ENCODE data around the gene CFAP52.

- peak in 1 of 6 experiments; percentile 9 for TF ChIP-seq CTCF (IDR thresholded peaks at IDR 0.05)
- no peak for TF ChIP-seq POLR2A (IDR thresholded peaks at IDR 0.05)
Measured at GRCh38 chr17:9676084-9676483, 99.6 kb downstream of the CFAP52 start.
